ENCODE measurements around the gene SLC9A4.

Gene SLC9A4

GRCh38 chr2:102492006-102492405, 19.0 kb downstream of the SLC9A4 start:
- no peak for DNase-seq (ENCODE audit: low read depth)
- no peak overlapping the region for H3K4me3 ChIP-seq (ENCODE audit: low read depth, low read length)
- TF ChIP-seq CTCF (conservative IDR thresholded peaks at IDR 0.05; ENCODE audit: low read depth, low read length): no peak

- H3K4me3 ChIP-seq (ENCODE audit: low read depth, low read length): no peak overlapping the region
- no peak for DNase-seq (ENCODE audit: low read depth)
- TF ChIP-seq CTCF (conservative IDR thresholded peaks at IDR 0.05; ENCODE audit: low read depth, low read length): no peak
Measured at GRCh38 chr2:102494570-102494969, 21.5 kb downstream of the SLC9A4 start.

- no peak overlapping the region for H3K4me3 ChIP-seq (ENCODE audit: low read depth, low read length)
- DNase-seq (ENCODE audit: low read depth): no peak
- TF ChIP-seq CTCF (conservative IDR thresholded peaks at IDR 0.05; ENCODE audit: low read depth, low read length): no peak
Measured at GRCh38 chr2:102498414-102498813, 25.4 kb downstream of the SLC9A4 start.

GRCh38 chr2:102499558-102499957, 26.5 kb downstream of the SLC9A4 start:
- DNase-seq (ENCODE audit: low read depth): no peak
- TF ChIP-seq CTCF (conservative IDR thresholded peaks at IDR 0.05; ENCODE audit: low read depth, low read length): no peak
- no peak overlapping the region for H3K4me3 ChIP-seq (ENCODE audit: low read depth, low read length)

GRCh38 chr2:102502576-102502975, 29.6 kb downstream of the SLC9A4 start:
- DNase-seq (ENCODE audit: low read depth): no peak
- no peak overlapping the region for H3K4me3 ChIP-seq (ENCODE audit: low read depth, low read length)
- no peak for TF ChIP-seq CTCF (conservative IDR thresholded peaks at IDR 0.05; ENCODE audit: low read depth, low read length)

GRCh38 chr2:102504833-102505232, 31.8 kb downstream of the SLC9A4 start:
- no peak for TF ChIP-seq CTCF (conservative IDR thresholded peaks at IDR 0.05; ENCODE audit: low read depth, low read length)
- no peak for DNase-seq (ENCODE audit: low read depth)
- H3K4me3 ChIP-seq (ENCODE audit: low read depth, low read length): no peak overlapping the region

GRCh38 chr2:102505290-102505689, 32.3 kb downstream of the SLC9A4 start:
- no peak for DNase-seq (ENCODE audit: low read depth)
- no peak overlapping the region for H3K4me3 ChIP-seq (ENCODE audit: low read depth, low read length)
- TF ChIP-seq CTCF (conservative IDR thresholded peaks at IDR 0.05; ENCODE audit: low read depth, low read length): no peak
